HEK293T (cell line): Measurements from ENCODE around the gene PTPRA.

Source experiments
- ARNT ChIP-seq: fragments of 450-650 bp; IDR thresholded peaks from 2 replicates; pipeline ENCODE4 v1.6.1; 2017; ENCODE audit warnings: mild to moderate bottlenecking
- BHLHE40 ChIP-seq: fragments of 450-650 bp; IDR thresholded peaks from 2 replicates; pipeline ENCODE4 v1.6.1; 2016; ENCODE audit warnings: mild to moderate bottlenecking, moderate library complexity, borderline replicate concordance
- CTBP1 ChIP-seq: fragments of 450-650 bp; IDR thresholded peaks from 2 replicates; pipeline ENCODE4 v1.6.1; 2016; ENCODE audit warnings: borderline replicate concordance
- FOXA1 ChIP-seq: fragments of 450-650 bp; IDR thresholded peaks from 2 replicates; pipeline ENCODE4 v1.6.1; 2016; ENCODE audit warnings: mild to moderate bottlenecking
- FOXM1 ChIP-seq: fragments of 450-650 bp; IDR thresholded peaks from 2 replicates; pipeline ENCODE4 v1.6.1; 2017; ENCODE audit warnings: mild to moderate bottlenecking, borderline replicate concordance
- L3MBTL2 ChIP-seq: fragments of 450-650 bp; conservative IDR thresholded peaks from 2 replicates; pipeline ENCODE4 v1.6.1; 2016; ENCODE audit warnings: mild to moderate bottlenecking
- NFRKB ChIP-seq: fragments of 450-650 bp; IDR thresholded peaks from 2 replicates; pipeline ENCODE4 v1.6.1; 2016; ENCODE audit warnings: mild to moderate bottlenecking, moderate library complexity
- SP1 ChIP-seq: fragments of 450-650 bp; IDR thresholded peaks from 2 replicates; pipeline ENCODE4 v1.6.1; 2017
- SUZ12 ChIP-seq: fragments of 450-650 bp; IDR thresholded peaks from 2 replicates; pipeline ENCODE4 v1.6.1; 2016; ENCODE audit warnings: mild to moderate bottlenecking
- ZNF384 ChIP-seq: fragments of 450-650 bp; IDR thresholded peaks from 2 replicates; pipeline ENCODE4 v1.6.1; 2016
- TF ChIP-seq, protein P1 (sequence below): fragments of 450-650 bp; IDR thresholded peaks from 2 replicates; pipeline ENCODE4 v1.6.1; 2016

DNA sequence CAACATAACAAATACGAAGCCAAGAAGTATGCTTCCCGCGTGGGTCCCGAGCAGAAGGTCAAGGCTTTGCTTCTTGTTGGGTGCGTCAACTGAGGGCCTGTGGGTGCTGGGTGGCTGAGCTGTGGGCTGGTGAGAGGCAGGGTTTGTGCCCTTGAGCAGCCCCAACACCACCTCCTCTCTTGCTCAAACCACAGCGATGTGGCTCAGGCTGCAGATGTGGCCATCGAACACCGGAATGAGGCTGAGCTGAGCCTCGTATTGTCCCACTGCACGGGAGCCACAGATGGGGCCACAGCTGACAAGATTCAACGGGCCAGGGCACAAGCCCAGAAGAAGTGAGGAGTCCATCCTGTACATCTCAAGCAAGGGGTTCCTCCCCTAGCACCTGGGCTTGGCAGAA lies 7.0 kb upstream of the PTPRA start:
- no peak for TF ChIP-seq FOXA1
- no peak for TF ChIP-seq CTBP1
- no peak for TF ChIP-seq ARNT
- TF ChIP-seq ZNF384: no peak
- no peak for TF ChIP-seq FOXM1
- TF ChIP-seq SUZ12: no peak
- TF ChIP-seq L3MBTL2: no peak
- TF ChIP-seq, protein P1, sequence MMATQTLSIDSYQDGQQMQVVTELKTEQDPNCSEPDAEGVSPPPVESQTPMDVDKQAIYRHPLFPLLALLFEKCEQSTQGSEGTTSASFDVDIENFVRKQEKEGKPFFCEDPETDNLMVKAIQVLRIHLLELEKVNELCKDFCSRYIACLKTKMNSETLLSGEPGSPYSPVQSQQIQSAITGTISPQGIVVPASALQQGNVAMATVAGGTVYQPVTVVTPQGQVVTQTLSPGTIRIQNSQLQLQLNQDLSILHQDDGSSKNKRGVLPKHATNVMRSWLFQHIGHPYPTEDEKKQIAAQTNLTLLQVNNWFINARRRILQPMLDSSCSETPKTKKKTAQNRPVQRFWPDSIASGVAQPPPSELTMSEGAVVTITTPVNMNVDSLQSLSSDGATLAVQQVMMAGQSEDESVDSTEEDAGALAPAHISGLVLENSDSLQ: no peak
- TF ChIP-seq BHLHE40: no peak
- TF ChIP-seq SP1: no peak
- TF ChIP-seq NFRKB: no peak
